Activated CD4-positive, alpha-beta T cell treated with anti-CD3 and anti-CD28 coated beads, Interleukin-2, amount 10 ng/mL, durations not matched to agents 7 days and 5 days (primary cell): Measurements from ENCODE around the gene CEP135. TPM values are rescaled to one million over a fixed set of nuclear protein-coding genes. Genes with fewer than 3 reads are reported as not detected.

Experiments used
- CTCF ChIA-PET: fragments of 350-600 bp; sonication (Branson Sonifier 250); formaldehyde crosslinking; loops from one replicate; lab custom pipeline; 2021; ENCODE audit warnings: antibody characterized with exemption; lab: Charles Lee
- POLR2A ChIA-PET: fragments of 350-600 bp; sonication (Branson Sonifier 250); formaldehyde crosslinking; loops from one replicate; lab custom pipeline; 2021; ENCODE audit warnings: antibody characterized with exemption; lab: Charles Lee
- DNase-seq: peaks from one replicate; pipeline ENCODE4 v3.0.0-alpha.2; 2020
- H3K27ac Mint-ChIP-seq: one replicate; pipeline ENCODE4 v1.8.0; 2021; ENCODE audit warnings: mild to moderate bottlenecking, moderate library complexity, mixed read lengths
- H3K27me3 Mint-ChIP-seq: one replicate; pipeline ENCODE4 v1.8.0; 2021; ENCODE audit warnings: mixed read lengths
- H3K36me3 Mint-ChIP-seq: one replicate; pipeline ENCODE4 v1.8.0; 2021; ENCODE audit warnings: low read depth, mixed read lengths
- H3K4me1 Mint-ChIP-seq: one replicate; pipeline ENCODE4 v1.8.0; 2021; ENCODE audit warnings: mixed read lengths
- H3K4me3 Mint-ChIP-seq: one replicate; pipeline ENCODE4 v1.8.0; 2021; ENCODE audit warnings: mild to moderate bottlenecking, moderate library complexity, mixed read lengths
- H3K9me3 Mint-ChIP-seq: one replicate; pipeline ENCODE4 v1.8.0; 2021; ENCODE audit warnings: mixed read lengths
- total RNA-seq, 2 experiments: library from RNA; stranded (reverse); gene quantifications; one replicate each; pipeline ENCODE4 v1.2.3, GENCODE V29; 2021

CEP135 gene
- 10 to 100 TPM; 19.1 to 22.7 TPM for total RNA-seq

GRCh38 chr4:55948726-55949481, at the start of gene CEP135:
Gene CEP135 (plus strand): TSS chr4:55948945. CDS start chr4:55952131, 3,186 bp downstream.
- DNase-seq, result peak; percentile 92
- peak within 1 kb of the TSS; percentile 77 for H3K4me3 Mint-ChIP-seq
- ChIA-PET POLR2A (interaction anchor here (0.6 to 1.2 kb wide), 3 partner anchors 438 to 599 kb away, joined by 3 to 4 read pairs (median 3); partner anchors contain the start of gene AASDH), CTCF (interaction anchor here (0.6 to 3.0 kb wide), 46 partner anchors 9 to 709 kb away, joined by 3 to 43 read pairs (median 4); partner anchors contain the start of genes AASDH, PAICS and PPAT)
- H3K36me3 Mint-ChIP-seq, result peaks cover 22% of the 10 kb centered on the region
- H3K9me3 Mint-ChIP-seq, result peaks cover 4% of the 10 kb centered on the region
- peaks cover 43% of the 10 kb centered on the region for H3K4me1 Mint-ChIP-seq
- peak within 1 kb of the TSS; percentile 97 for H3K27ac Mint-ChIP-seq
- no peaks in the 10 kb centered on the region for H3K27me3 Mint-ChIP-seq

GRCh38 chr4:55902677-55903076, 46.1 kb upstream of the CEP135 start:
- no peak overlapping the region for H3K27ac Mint-ChIP-seq
- no peak overlapping the region for H3K4me3 Mint-ChIP-seq
- H3K9me3 Mint-ChIP-seq, result no peaks in the 10 kb centered on the region
- H3K36me3 Mint-ChIP-seq, result peaks cover 39% of the 10 kb centered on the region
- no peaks in the 10 kb centered on the region for H3K27me3 Mint-ChIP-seq
- DNase-seq, result no peak
- H3K4me1 Mint-ChIP-seq, result peaks cover 12% of the 10 kb centered on the region
- ChIA-PET CTCF (interaction anchor here (0.6 kb wide), 1 partner anchor 938 kb away, joined by 3 read pairs; no protein-coding TSS in a partner anchor), POLR2A (no interaction called here)

GRCh38 chr4:55903577-55903976, 45.2 kb upstream of the CEP135 start:
- no peaks in the 10 kb centered on the region for H3K27me3 Mint-ChIP-seq
- H3K27ac Mint-ChIP-seq, result no peak overlapping the region
- no peak for DNase-seq
- H3K36me3 Mint-ChIP-seq, result peaks cover 39% of the 10 kb centered on the region
- no peaks in the 10 kb centered on the region for H3K9me3 Mint-ChIP-seq
- peaks cover 13% of the 10 kb centered on the region for H3K4me1 Mint-ChIP-seq
- no peak overlapping the region for H3K4me3 Mint-ChIP-seq
- CTCF ChIA-PET, result interaction anchor here (1.8 kb wide), 1 partner anchor 45 kb away, joined by 4 read pairs; no protein-coding TSS in a partner anchor
- POLR2A ChIA-PET, result no interaction called here

- no peak overlapping the region for H3K4me3 Mint-ChIP-seq
- ChIA-PET POLR2A (no interaction called here), CTCF (interaction anchor here (0.6 to 1.8 kb wide), 2 partner anchors 44 to 396 kb away, joined by 3 to 4 read pairs; no protein-coding TSS in a partner anchor)
- no peak overlapping the region for H3K27ac Mint-ChIP-seq
- H3K9me3 Mint-ChIP-seq, result no peaks in the 10 kb centered on the region
- peaks cover 39% of the 10 kb centered on the region for H3K36me3 Mint-ChIP-seq
- peaks cover 13% of the 10 kb centered on the region for H3K4me1 Mint-ChIP-seq
- H3K27me3 Mint-ChIP-seq, result no peaks in the 10 kb centered on the region
- DNase-seq, result no peak
These were observed 44.2 kb upstream of the CEP135 start for GRCh38 chr4:55904576-55904975.

- no peak overlapping the region for H3K27ac Mint-ChIP-seq
- peaks cover 13% of the 10 kb centered on the region for H3K4me1 Mint-ChIP-seq
- H3K27me3 Mint-ChIP-seq, result no peaks in the 10 kb centered on the region
- ChIA-PET POLR2A (no interaction called here), CTCF (interaction anchor here (1.9 kb wide), 1 partner anchor 42 kb away, joined by 4 read pairs; the partner anchor contains the start of gene CEP135)
- DNase-seq, result no peak
- peaks cover 33% of the 10 kb centered on the region for H3K36me3 Mint-ChIP-seq
- H3K4me3 Mint-ChIP-seq, result no peak overlapping the region
- no peaks in the 10 kb centered on the region for H3K9me3 Mint-ChIP-seq
These were observed 42.4 kb upstream of the CEP135 start for GRCh38 chr4:55906323-55906722.

GRCh38 chr4:55906989-55907388, 41.8 kb upstream of the CEP135 start:
- DNase-seq, result no peak
- Mint-ChIP-seq H3K9me3 (no peaks in the 10 kb centered on the region), H3K4me3 (no peak overlapping the region), H3K27ac (peak overlapping the region; percentile 25), H3K27me3 (no peaks in the 10 kb centered on the region), H3K36me3 (peaks cover 33% of the 10 kb centered on the region), H3K4me1 (peaks cover 13% of the 10 kb centered on the region)
- ChIA-PET POLR2A (no interaction called here), CTCF (interaction anchor here (1.9 kb wide), 1 partner anchor 42 kb away, joined by 4 read pairs; the partner anchor contains the start of gene CEP135)

GRCh38 chr4:55907469-55907868, 41.3 kb upstream of the CEP135 start:
- peaks cover 13% of the 10 kb centered on the region for H3K4me1 Mint-ChIP-seq
- no peaks in the 10 kb centered on the region for H3K27me3 Mint-ChIP-seq
- H3K4me3 Mint-ChIP-seq, result no peak overlapping the region
- H3K27ac Mint-ChIP-seq, result peak overlapping the region; percentile 76
- no peak for DNase-seq
- ChIA-PET POLR2A (no interaction called here), CTCF (no interaction called here)
- H3K9me3 Mint-ChIP-seq, result no peaks in the 10 kb centered on the region
- H3K36me3 Mint-ChIP-seq, result peaks cover 29% of the 10 kb centered on the region

- H3K27ac Mint-ChIP-seq, result no peak overlapping the region
- DNase-seq, result no peak
- peaks cover 13% of the 10 kb centered on the region for H3K4me1 Mint-ChIP-seq
- CTCF ChIA-PET, result no interaction called here
- H3K36me3 Mint-ChIP-seq, result peaks cover 12% of the 10 kb centered on the region
- POLR2A ChIA-PET, result no interaction called here
- H3K27me3 Mint-ChIP-seq, result peaks cover 1% of the 10 kb centered on the region
- H3K9me3 Mint-ChIP-seq, result peaks cover 3% of the 10 kb centered on the region
- H3K4me3 Mint-ChIP-seq, result no peak overlapping the region
These were observed 38.6 kb upstream of the CEP135 start for GRCh38 chr4:55910140-55910539.

GRCh38 chr4:55912249-55912648, 36.5 kb upstream of the CEP135 start:
- H3K27ac Mint-ChIP-seq, result no peak overlapping the region
- peaks cover 3% of the 10 kb centered on the region for H3K9me3 Mint-ChIP-seq
- CTCF ChIA-PET, result no interaction called here
- DNase-seq, result no peak
- no peak overlapping the region for H3K4me3 Mint-ChIP-seq
- POLR2A ChIA-PET, result no interaction called here
- peaks cover 5% of the 10 kb centered on the region for H3K4me1 Mint-ChIP-seq
- peaks cover 1% of the 10 kb centered on the region for H3K27me3 Mint-ChIP-seq
- no peaks in the 10 kb centered on the region for H3K36me3 Mint-ChIP-seq

- CTCF ChIA-PET, result no interaction called here
- Mint-ChIP-seq H3K4me1 (no peaks in the 10 kb centered on the region), H3K27me3 (no peaks in the 10 kb centered on the region), H3K4me3 (no peak overlapping the region), H3K27ac (no peak overlapping the region), H3K36me3 (no peaks in the 10 kb centered on the region), H3K9me3 (no peaks in the 10 kb centered on the region)
- DNase-seq, result no peak
- POLR2A ChIA-PET, result no interaction called here
These were observed 28.2 kb upstream of the CEP135 start for GRCh38 chr4:55920571-55920970.

GRCh38 chr4:55921093-55921492, 27.7 kb upstream of the CEP135 start:
- Mint-ChIP-seq H3K27me3 (no peaks in the 10 kb centered on the region), H3K4me3 (no peak overlapping the region), H3K27ac (no peak overlapping the region), H3K9me3 (no peaks in the 10 kb centered on the region), H3K36me3 (no peaks in the 10 kb centered on the region), H3K4me1 (no peaks in the 10 kb centered on the region)
- DNase-seq, result no peak
- ChIA-PET CTCF (no interaction called here), POLR2A (no interaction called here)

- DNase-seq, result no peak
- ChIA-PET CTCF (no interaction called here), POLR2A (no interaction called here)
- Mint-ChIP-seq H3K9me3 (peaks cover 2% of the 10 kb centered on the region), H3K36me3 (no peaks in the 10 kb centered on the region), H3K4me1 (no peaks in the 10 kb centered on the region), H3K4me3 (no peak overlapping the region), H3K27me3 (no peaks in the 10 kb centered on the region), H3K27ac (no peak overlapping the region)
These were observed 23.5 kb upstream of the CEP135 start for GRCh38 chr4:55925241-55925640.

GRCh38 chr4:55926610-55927009, 22.1 kb upstream of the CEP135 start:
- Mint-ChIP-seq H3K36me3 (no peaks in the 10 kb centered on the region), H3K27me3 (no peaks in the 10 kb centered on the region), H3K4me3 (no peak overlapping the region), H3K27ac (no peak overlapping the region), H3K9me3 (peaks cover 2% of the 10 kb centered on the region), H3K4me1 (no peaks in the 10 kb centered on the region)
- ChIA-PET CTCF (interaction anchor here (0.8 to 0.9 kb wide), 2 partner anchors 10 to 22 kb away, joined by 3 to 4 read pairs; no protein-coding TSS in a partner anchor), POLR2A (interaction anchor here (0.6 kb wide), 1 partner anchor 27 kb away, joined by 4 read pairs; no protein-coding TSS in a partner anchor)
- DNase-seq, result no peak
